DOHH2 (cell line): ENCODE data around the gene JUN.

Experiments used
- EZH2phosphoT487 ChIP-seq: fragments of 200-600 bp; sonication (generic); IDR thresholded peaks from 2 replicates; pipeline ENCODE4 v1.6.1; 2017; ENCODE audit warnings: borderline replicate concordance, mild to moderate bottlenecking, antibody characterized with exemption, low read length, moderate library complexity, mixed read lengths
- TF ChIP-seq, protein P1 (sequence below): fragments of 200-600 bp; sonication (generic); IDR thresholded peaks from one replicate; pipeline ENCODE4 v1.5.1; 2014; ENCODE audit warnings: antibody characterized with exemption, mild to moderate bottlenecking, low read depth, low read length; ENCODE audit not compliant: poor library complexity, severe bottlenecking

DNA sequence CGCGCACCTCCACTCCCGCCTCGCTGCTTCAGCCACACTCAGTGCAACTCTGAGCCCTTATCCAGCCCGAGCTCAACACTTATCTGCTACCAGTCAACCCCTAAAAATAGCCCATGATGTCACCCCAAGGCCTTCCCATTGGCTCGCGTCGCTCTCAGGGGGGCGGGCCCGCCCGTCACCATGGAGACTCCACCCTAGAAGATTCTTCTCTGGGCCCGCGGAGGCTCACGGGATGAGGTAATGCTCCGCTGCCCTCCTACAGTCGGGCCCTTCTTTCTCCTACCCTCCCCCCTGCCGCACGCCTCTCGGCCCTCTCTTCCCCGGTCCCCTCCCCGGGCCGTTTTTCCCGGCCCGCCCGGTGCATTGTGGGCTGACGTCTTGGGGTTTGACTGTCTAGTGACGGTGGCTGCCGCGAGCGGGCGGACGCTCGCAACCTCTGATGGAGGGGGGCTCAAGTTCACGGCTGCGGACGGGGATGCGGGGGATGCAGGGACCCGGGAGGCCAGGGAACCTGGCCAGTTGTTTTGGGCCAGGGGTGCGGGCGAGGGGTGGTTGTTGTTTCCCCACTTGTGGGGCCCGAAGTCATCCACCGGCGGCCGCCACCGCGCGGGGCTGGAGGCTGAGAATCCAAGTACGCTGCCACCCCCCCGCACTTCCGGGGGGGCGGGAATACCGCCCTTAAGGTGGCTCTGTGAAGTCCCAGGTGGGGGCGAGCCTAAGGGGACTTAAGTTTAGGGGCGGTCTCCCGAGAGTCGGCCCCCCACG is at the start of gene JUN:
- TF ChIP-seq, protein P1, sequence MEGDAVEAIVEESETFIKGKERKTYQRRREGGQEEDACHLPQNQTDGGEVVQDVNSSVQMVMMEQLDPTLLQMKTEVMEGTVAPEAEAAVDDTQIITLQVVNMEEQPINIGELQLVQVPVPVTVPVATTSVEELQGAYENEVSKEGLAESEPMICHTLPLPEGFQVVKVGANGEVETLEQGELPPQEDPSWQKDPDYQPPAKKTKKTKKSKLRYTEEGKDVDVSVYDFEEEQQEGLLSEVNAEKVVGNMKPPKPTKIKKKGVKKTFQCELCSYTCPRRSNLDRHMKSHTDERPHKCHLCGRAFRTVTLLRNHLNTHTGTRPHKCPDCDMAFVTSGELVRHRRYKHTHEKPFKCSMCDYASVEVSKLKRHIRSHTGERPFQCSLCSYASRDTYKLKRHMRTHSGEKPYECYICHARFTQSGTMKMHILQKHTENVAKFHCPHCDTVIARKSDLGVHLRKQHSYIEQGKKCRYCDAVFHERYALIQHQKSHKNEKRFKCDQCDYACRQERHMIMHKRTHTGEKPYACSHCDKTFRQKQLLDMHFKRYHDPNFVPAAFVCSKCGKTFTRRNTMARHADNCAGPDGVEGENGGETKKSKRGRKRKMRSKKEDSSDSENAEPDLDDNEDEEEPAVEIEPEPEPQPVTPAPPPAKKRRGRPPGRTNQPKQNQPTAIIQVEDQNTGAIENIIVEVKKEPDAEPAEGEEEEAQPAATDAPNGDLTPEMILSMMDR, result no peak
- TF ChIP-seq EZH2phosphoT487, result peak; percentile 36; the same call in 1 of the 2 replicates
